GM19455 (cell line): Measurements from ENCODE around the gene ERCC5.

ENCODE experiments used
- ATAC-seq: cut with Tn5 transposase; IDR thresholded peaks from one replicate; pipeline ENCODE4 v1.9.1; 2021; ENCODE audit not compliant: unreplicated experiment

Gene ERCC5

GRCh38 chr13:102845630-102846260 lies at the start of gene ERCC5:
Gene ERCC5, plus strand, starts transcription at chr13:102846032. Its CDS starts 235 bp downstream, at chr13:102846267.
- ATAC-seq, result peak; percentile 82

GRCh38 chr13:102798581-102799425 lies 47.0 kb upstream of the ERCC5 start, which contains the start of the genes BIVM and POGLUT2:
Gene BIVM, plus strand, starts transcription at chr13:102799119. Its CDS starts 8,149 bp downstream, at chr13:102807268.
Gene POGLUT2, minus strand, starts transcription at chr13:102798976. Its CDS starts 306 bp downstream, at chr13:102798670.
- peak; percentile 75 for ATAC-seq

- peak; percentile 11 for ATAC-seq
Observed at GRCh38 chr13:102799426-102800144, 46.2 kb upstream of the ERCC5 start.

GRCh38 chr13:102800145-102801041 lies 45.4 kb upstream of the ERCC5 start:
- ATAC-seq, result peak; percentile 78

- no peak for ATAC-seq
Observed at GRCh38 chr13:102805680-102806079, 40.2 kb upstream of the ERCC5 start.

- no peak for ATAC-seq
Observed at GRCh38 chr13:102807699-102808098, 38.1 kb upstream of the ERCC5 start.

- no peak for ATAC-seq
Observed at GRCh38 chr13:102812611-102813287, 33.1 kb upstream of the ERCC5 start.

- no peak for ATAC-seq
Observed at GRCh38 chr13:102814025-102814607, 31.7 kb upstream of the ERCC5 start.

- ATAC-seq, result no peak
Observed at GRCh38 chr13:102814793-102815192, 31.0 kb upstream of the ERCC5 start.

GRCh38 chr13:102815788-102816187 lies 30.0 kb upstream of the ERCC5 start:
- ATAC-seq, result no peak

- no peak for ATAC-seq
Observed at GRCh38 chr13:102816708-102817107, 29.1 kb upstream of the ERCC5 start.

GRCh38 chr13:102817241-102817640 lies 28.6 kb upstream of the ERCC5 start:
- no peak for ATAC-seq

GRCh38 chr13:102817907-102818306 lies 27.9 kb upstream of the ERCC5 start:
- ATAC-seq, result no peak

GRCh38 chr13:102825400-102825799 lies 20.4 kb upstream of the ERCC5 start:
- ATAC-seq, result no peak

GRCh38 chr13:102825921-102826706 lies 19.7 kb upstream of the ERCC5 start:
- ATAC-seq, result no peak

- ATAC-seq, result no peak
Observed at GRCh38 chr13:102830646-102831045, 15.2 kb upstream of the ERCC5 start.

- ATAC-seq, result no peak
Observed at GRCh38 chr13:102836471-102836870, 9.4 kb upstream of the ERCC5 start.

GRCh38 chr13:102838273-102838672 lies 7.6 kb upstream of the ERCC5 start:
- no peak for ATAC-seq

- ATAC-seq, result no peak
Observed at GRCh38 chr13:102838982-102839381, 6.8 kb upstream of the ERCC5 start.
